A549 (cell line): ENCODE results near the gene ASIC1.

ENCODE experiments used
- FOSL2 ChIP-seq, 2 experiments: fragments of 450-650 bp in 1 of 2; fragments of >200 bp in 1 of 2; sonication (Bioruptor Twin) in 1 of 2; formaldehyde crosslinking; IDR thresholded peaks; 2 replicates each; pipeline versions ENCODE4 v1.5.0 to v1.6.1; 2016 to 2020; ENCODE audit warnings: mild to moderate bottlenecking in 1 of 2, moderate library complexity in 1 of 2
- NFE2L2 ChIP-seq: fragments of 150-350 bp; conservative IDR thresholded peaks from 2 replicates; pipeline ENCODE4 v1.6.1; 2014; ENCODE audit warnings: low read length
- POLR2A ChIP-seq: IDR thresholded peaks from 2 replicates; pipeline ENCODE4 v1.6.1; 2012; ENCODE audit warnings: mild to moderate bottlenecking, low read length
- RAD21 ChIP-seq, 2 experiments: fragments of >200 bp in 1 of 2; sonication (Bioruptor Twin) in 1 of 2; formaldehyde crosslinking in 1 of 2; IDR thresholded peaks in 1 of 2; conservative IDR thresholded peaks in 1 of 2; 2 replicates in 1 of 2; 3 replicates in 1 of 2; pipeline ENCODE4 v1.6.1; 2012 to 2018; ENCODE audit warnings: inconsistent platforms in 1 of 2
- SMC3 ChIP-seq: fragments of >200 bp; sonication (Bioruptor Twin); formaldehyde crosslinking; IDR thresholded peaks from 3 replicates; pipeline ENCODE4 v1.6.1; 2018; ENCODE audit warnings: inconsistent platforms
- SREBF2 ChIP-seq: fragments of 450-650 bp; IDR thresholded peaks from 2 replicates; pipeline ENCODE4 v1.6.1; 2014; ENCODE audit warnings: mild to moderate bottlenecking, moderate library complexity
- TF ChIP-seq, protein P1 (sequence below): fragments of >200 bp; sonication (Bioruptor Twin); formaldehyde crosslinking; IDR thresholded peaks from 3 replicates; pipeline ENCODE4 v1.5.1; 2016

DNA sequence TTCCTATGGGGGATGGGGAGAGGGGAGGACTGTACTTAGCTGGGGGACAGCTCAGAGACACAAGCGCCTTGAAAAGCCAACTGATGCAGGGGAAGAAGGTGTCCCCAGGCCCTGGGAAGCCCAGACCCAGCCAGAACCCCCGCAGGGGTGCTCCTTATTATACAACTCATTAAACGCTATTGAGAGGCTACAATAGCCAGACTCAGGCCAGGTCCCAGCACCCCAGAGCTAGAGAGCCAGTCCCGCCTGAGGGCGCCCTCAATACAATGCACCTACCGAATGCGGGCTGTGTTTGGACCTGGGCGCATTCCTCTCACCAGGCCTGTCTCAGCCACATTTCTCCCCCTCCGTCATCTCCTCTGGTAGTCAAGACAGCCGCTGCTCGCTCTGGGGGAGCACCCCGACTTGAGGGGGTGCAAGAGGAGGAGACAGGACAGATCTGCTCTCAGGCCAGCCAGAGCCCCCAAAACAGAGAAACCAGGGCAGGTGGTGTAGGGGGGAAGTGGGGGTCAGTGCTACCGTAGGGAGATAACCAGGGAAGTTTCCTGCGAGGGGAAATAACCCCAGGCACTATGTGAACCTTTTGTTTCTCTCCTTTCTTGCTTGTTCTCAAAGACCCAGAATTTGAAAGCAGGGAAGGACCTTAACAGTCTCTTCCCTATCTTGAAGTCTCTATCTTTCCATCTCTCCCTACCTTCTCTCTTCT, 6.1 kb upstream of the ASIC1 start:
- TF ChIP-seq POLR2A: no peak
- TF ChIP-seq, protein P1, sequence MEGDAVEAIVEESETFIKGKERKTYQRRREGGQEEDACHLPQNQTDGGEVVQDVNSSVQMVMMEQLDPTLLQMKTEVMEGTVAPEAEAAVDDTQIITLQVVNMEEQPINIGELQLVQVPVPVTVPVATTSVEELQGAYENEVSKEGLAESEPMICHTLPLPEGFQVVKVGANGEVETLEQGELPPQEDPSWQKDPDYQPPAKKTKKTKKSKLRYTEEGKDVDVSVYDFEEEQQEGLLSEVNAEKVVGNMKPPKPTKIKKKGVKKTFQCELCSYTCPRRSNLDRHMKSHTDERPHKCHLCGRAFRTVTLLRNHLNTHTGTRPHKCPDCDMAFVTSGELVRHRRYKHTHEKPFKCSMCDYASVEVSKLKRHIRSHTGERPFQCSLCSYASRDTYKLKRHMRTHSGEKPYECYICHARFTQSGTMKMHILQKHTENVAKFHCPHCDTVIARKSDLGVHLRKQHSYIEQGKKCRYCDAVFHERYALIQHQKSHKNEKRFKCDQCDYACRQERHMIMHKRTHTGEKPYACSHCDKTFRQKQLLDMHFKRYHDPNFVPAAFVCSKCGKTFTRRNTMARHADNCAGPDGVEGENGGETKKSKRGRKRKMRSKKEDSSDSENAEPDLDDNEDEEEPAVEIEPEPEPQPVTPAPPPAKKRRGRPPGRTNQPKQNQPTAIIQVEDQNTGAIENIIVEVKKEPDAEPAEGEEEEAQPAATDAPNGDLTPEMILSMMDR: no peak
- TF ChIP-seq FOSL2 (IDR thresholded peaks at IDR 0.05): no peak
- no peak for TF ChIP-seq FOSL2 (CRISPR knock-in tag; IDR thresholded peaks at IDR 0.05)
- no peak for TF ChIP-seq SMC3
- TF ChIP-seq SREBF2: no peak
- no peak for TF ChIP-seq NFE2L2
- no peak for TF ChIP-seq RAD21 (conservative IDR thresholded peaks at IDR 0.05 in 1 of 2, IDR thresholded peaks at IDR 0.05 in 1 of 2)
